ENCODE measurements around the gene VPS33B.
"Not testable (repeated sequence)": the region's sequence is repeated elsewhere in the genome, so short reads cannot be mapped to it uniquely, and the experiment has no call there.

Gene VPS33B

GRCh38 chr15:91040856-91041255, 18.5 kb upstream of the VPS33B start:
- DNase-seq (ENCODE audit: insufficient read length, low spot score) (no peak), FAIRE-seq (no peak)

GRCh38 chr15:91039996-91040395, 17.6 kb upstream of the VPS33B start:
- FAIRE-seq: no peak
- DNase-seq (ENCODE audit: insufficient read length, low spot score): no peak
- no peak for TF ChIP-seq POLR2AphosphoS5 (IDR thresholded peaks at IDR 0.05; ENCODE audit: low read depth, low read length)
- TF ChIP-seq POU2F2 (IDR thresholded peaks at IDR 0.05; ENCODE audit: low read depth, low read length): no peak

More at GRCh38 chr15:91040856-91041255, 18.5 kb upstream of the VPS33B start:
- no peak for TF ChIP-seq POU2F2 (IDR thresholded peaks at IDR 0.05; ENCODE audit: low read depth, low read length)
- no peak for TF ChIP-seq SPI1 (IDR thresholded peaks at IDR 0.05; ENCODE audit: low read depth, low read length)
- TF ChIP-seq PAX5 (IDR thresholded peaks at IDR 0.05; ENCODE audit: insufficient read depth, low read length, severe bottlenecking): no peak

- FAIRE-seq (peak; percentile 91), DNase-seq (ENCODE audit: insufficient read length, low spot score) (no peak)
- no peak for TF ChIP-seq TAF1 (IDR thresholded peaks at IDR 0.05; ENCODE audit: low read depth, low read length)
- TF ChIP-seq POU2F2 (IDR thresholded peaks at IDR 0.05; ENCODE audit: low read depth, low read length): no peak
- no peak for TF ChIP-seq POLR2A (IDR thresholded peaks at IDR 0.05; ENCODE audit: low read depth, low read length)
- TF ChIP-seq POLR2AphosphoS5 (IDR thresholded peaks at IDR 0.05; ENCODE audit: low read depth, low read length): no peak
- TF ChIP-seq SPI1 (IDR thresholded peaks at IDR 0.05; ENCODE audit: low read depth, low read length): no peak
- TF ChIP-seq PAX5 (IDR thresholded peaks at IDR 0.05; ENCODE audit: insufficient read depth, low read length, severe bottlenecking): no peak
These were observed 10.8 kb upstream of the VPS33B start for GRCh38 chr15:91032919-91033803.

- FAIRE-seq (no peak), DNase-seq (ENCODE audit: insufficient read length, low spot score) (no peak)
- TF ChIP-seq SPI1 (IDR thresholded peaks at IDR 0.05; ENCODE audit: low read depth, low read length) (no peak), PAX5 (IDR thresholded peaks at IDR 0.05; ENCODE audit: insufficient read depth, low read length, severe bottlenecking) (no peak), POU2F2 (IDR thresholded peaks at IDR 0.05; ENCODE audit: low read depth, low read length) (no peak), POLR2A (IDR thresholded peaks at IDR 0.05; ENCODE audit: low read depth, low read length) (no peak), TAF1 (IDR thresholded peaks at IDR 0.05; ENCODE audit: low read depth, low read length) (no peak), POLR2AphosphoS5 (IDR thresholded peaks at IDR 0.05; ENCODE audit: low read depth, low read length) (no peak)
These were observed 9.4 kb upstream of the VPS33B start for GRCh38 chr15:91031796-91032195.

GRCh38 chr15:91027677-91028076, 5.3 kb upstream of the VPS33B start:
- FAIRE-seq (no peak), DNase-seq (ENCODE audit: insufficient read length, low spot score) (no peak)
- TF ChIP-seq POLR2A (IDR thresholded peaks at IDR 0.05; ENCODE audit: low read depth, low read length): no peak
- TF ChIP-seq POLR2AphosphoS5 (IDR thresholded peaks at IDR 0.05; ENCODE audit: low read depth, low read length): no peak
- TF ChIP-seq TAF1 (IDR thresholded peaks at IDR 0.05; ENCODE audit: low read depth, low read length): no peak
- TF ChIP-seq PAX5 (IDR thresholded peaks at IDR 0.05; ENCODE audit: insufficient read depth, low read length, severe bottlenecking): no peak
- TF ChIP-seq SPI1 (IDR thresholded peaks at IDR 0.05; ENCODE audit: low read depth, low read length): no peak
- TF ChIP-seq POU2F2 (IDR thresholded peaks at IDR 0.05; ENCODE audit: low read depth, low read length): no peak

- no peak for TF ChIP-seq POLR2AphosphoS5 (IDR thresholded peaks at IDR 0.05; ENCODE audit: low read depth, low read length)
- TF ChIP-seq PAX5 (IDR thresholded peaks at IDR 0.05; ENCODE audit: insufficient read depth, low read length, severe bottlenecking): no peak
- TF ChIP-seq POLR2A (IDR thresholded peaks at IDR 0.05; ENCODE audit: low read depth, low read length): no peak
- no peak for TF ChIP-seq SPI1 (IDR thresholded peaks at IDR 0.05; ENCODE audit: low read depth, low read length)
- no peak for TF ChIP-seq TAF1 (IDR thresholded peaks at IDR 0.05; ENCODE audit: low read depth, low read length)
- TF ChIP-seq POU2F2 (IDR thresholded peaks at IDR 0.05; ENCODE audit: low read depth, low read length): no peak
- no peak for DNase-seq (ENCODE audit: insufficient read length, low spot score)
- no peak for FAIRE-seq
These were observed 1.3 kb upstream of the VPS33B start for GRCh38 chr15:91023720-91024119.

- no peak for FAIRE-seq
- no peak for TF ChIP-seq TAF1 (IDR thresholded peaks at IDR 0.05; ENCODE audit: low read depth, low read length)
- no peak for TF ChIP-seq PAX5 (IDR thresholded peaks at IDR 0.05; ENCODE audit: insufficient read depth, low read length, severe bottlenecking)
- TF ChIP-seq POLR2AphosphoS5 (IDR thresholded peaks at IDR 0.05; ENCODE audit: low read depth, low read length): no peak
- no peak for TF ChIP-seq POU2F2 (IDR thresholded peaks at IDR 0.05; ENCODE audit: low read depth, low read length)
- no peak for TF ChIP-seq POLR2A (IDR thresholded peaks at IDR 0.05; ENCODE audit: low read depth, low read length)
- TF ChIP-seq SPI1 (IDR thresholded peaks at IDR 0.05; ENCODE audit: low read depth, low read length): no peak
- no peak for DNase-seq (ENCODE audit: insufficient read length, low spot score)
These were observed 387 bp upstream of the VPS33B start for GRCh38 chr15:91022832-91023129.

- peak; percentile 71 for FAIRE-seq
- DNase-seq (ENCODE audit: insufficient read length, low spot score): no peak
- no peak for TF ChIP-seq POU2F2 (IDR thresholded peaks at IDR 0.05; ENCODE audit: low read depth, low read length)
These were observed 799 bp downstream of the VPS33B start for GRCh38 chr15:91021516-91022074.

GRCh38 chr15:91018158-91018557, 4.2 kb downstream of the VPS33B start:
- TF ChIP-seq POLR2A (IDR thresholded peaks at IDR 0.05; ENCODE audit: low read depth, low read length) (no peak), TAF1 (IDR thresholded peaks at IDR 0.05; ENCODE audit: low read depth, low read length) (no peak), POLR2AphosphoS5 (IDR thresholded peaks at IDR 0.05; ENCODE audit: low read depth, low read length) (no peak), SPI1 (IDR thresholded peaks at IDR 0.05; ENCODE audit: low read depth, low read length) (no peak)
- no peak for DNase-seq (ENCODE audit: insufficient read length, low spot score)
- no peak for FAIRE-seq

GRCh38 chr15:91017716-91018115, 4.7 kb downstream of the VPS33B start:
- no peak for FAIRE-seq
- TF ChIP-seq SPI1 (IDR thresholded peaks at IDR 0.05; ENCODE audit: low read depth, low read length) (no peak), POU2F2 (IDR thresholded peaks at IDR 0.05; ENCODE audit: low read depth, low read length) (no peak), PAX5 (IDR thresholded peaks at IDR 0.05; ENCODE audit: insufficient read depth, low read length, severe bottlenecking) (no peak), POLR2A (IDR thresholded peaks at IDR 0.05; ENCODE audit: low read depth, low read length) (no peak), TAF1 (IDR thresholded peaks at IDR 0.05; ENCODE audit: low read depth, low read length) (no peak), POLR2AphosphoS5 (IDR thresholded peaks at IDR 0.05; ENCODE audit: low read depth, low read length) (no peak)

GRCh38 chr15:91013701-91014100, 8.7 kb downstream of the VPS33B start:
- not testable (repeated sequence) for DNase-seq (ENCODE audit: insufficient read length, low spot score); FAIRE-seq

More at GRCh38 chr15:91017716-91018115, 4.7 kb downstream of the VPS33B start:
- no peak for DNase-seq (ENCODE audit: insufficient read length, low spot score)

Data from GM12891 (cell line).